Activated naive CD4-positive, alpha-beta T cell treated with Interleukin-2 at 50 U/mL for 16 hours (primary cell): ENCODE measurements around the gene ZBTB1.

Source experiments
- DNase-seq: peaks from one replicate; pipeline ENCODE4 v3.0.0-alpha.2; 2020

The ZBTB1 gene

GRCh38 chr14:64573109-64573508 is 68.5 kb downstream of the ZBTB1 start:
- DNase-seq, result no peak
